ENCODE data around the gene KRT16. TPM values are rescaled to one million over a fixed set of nuclear protein-coding genes. Genes with fewer than 3 reads are reported as not detected.

KRT16 gene
- total and polyA plus RNA-seq, 10 of the 15 experiments (the other 5 are each of a cell fraction or from before 2014, with no cell fraction given) = 0.07 TPM; not detected in 9

GRCh38 chr17:41563607-41564170, 48.9 kb downstream of the KRT16 start:
- ChIA-PET RAD21 (ENCODE audit: unreplicated experiment) (interaction anchor here (0.6 kb wide), 1 partner anchor 99 kb away, joined by 3 read pairs; no protein-coding TSS in a partner anchor), POLR2A (no interaction called here), SMC1A (ENCODE audit: uncharacterized antibody, unreplicated experiment) (interaction anchor here (3.1 kb wide), 1 partner anchor 15 kb away, joined by 8 read pairs; no protein-coding TSS in a partner anchor), CTCF (interaction anchor here (0.6 to 2.7 kb wide), 3 partner anchors 14 to 1353 kb away, joined by 3 to 9 read pairs (median 9); no protein-coding TSS in a partner anchor)
- intact Hi-C loops (cut with micrococcal nuclease; ENCODE audit: unreplicated experiment) = no loop called here
- 0% methylated on average over 3 of the region's 3 CpGs for WGBS (ENCODE audit: insufficient coverage, insufficient replicate concordance, low lambda C conversion rate, missing lambda C conversion rate)
- Histone ChIP-seq H3K79me2 (ENCODE audit: control insufficient read depth, insufficient read depth, low read length) (no peaks in the 10 kb centered on the region), H3K4me2 (ENCODE audit: control insufficient read depth, insufficient read depth) (no peak overlapping the region), H3K9me3 (replicated peaks; ENCODE audit: control insufficient read depth, insufficient read depth, low read length) (no peaks in the 10 kb centered on the region), H4K20me1 (ENCODE audit: control insufficient read depth, insufficient read depth) (no peaks in the 10 kb centered on the region), H3K4me3 (no peak overlapping the region), H3K9ac (ENCODE audit: control insufficient read depth, insufficient read depth, low read length) (no peak overlapping the region), H3K27me3 (replicated peaks in 1 of 2; ENCODE audit: control insufficient read depth in 2 of 2, insufficient read depth in 2 of 2, low read length in 1 of 2) (peaks cover 0 to 4% of the 10 kb centered on the region in 2 experiments; a peak in 3 of 4 replicates), H3K4me1 (ENCODE audit: control insufficient read depth, insufficient read depth, low read length) (no peaks in the 10 kb centered on the region), H3K36me3 (ENCODE audit: control insufficient read depth in 2 of 2, insufficient read depth in 2 of 2, low read length in 1 of 2) (no peaks in the 10 kb centered on the region), H3K27ac (ENCODE audit: control insufficient read depth, insufficient read depth) (no peak overlapping the region), H2AFZ (ENCODE audit: control insufficient read depth, low read depth, low read length) (no peak overlapping the region)
- no TSS peak for BruUV-seq (replicated peaks)
- no peak for TF ChIP-seq ELK1 (IDR thresholded peaks at IDR 0.05; ENCODE audit: low read depth, low read length)
- TF ChIP-seq IRF4 (IDR thresholded peaks at IDR 0.05; ENCODE audit: low read depth, low read length) = no peak
- TF ChIP-seq CBFB (IDR thresholded peaks at IDR 0.05; ENCODE audit: low read depth) = no peak
- TF ChIP-seq EGR1 (IDR thresholded peaks at IDR 0.05; ENCODE audit: borderline replicate concordance in 1 of 2, low read depth in 2 of 2, low read length in 2 of 2) = no peak
- no peak for TF ChIP-seq IKZF2 (IDR thresholded peaks at IDR 0.05)
- no peak for TF ChIP-seq HDAC6 (IDR thresholded peaks at IDR 0.05; ENCODE audit: unreplicated experiment)
- no peak for TF ChIP-seq CHD2 (IDR thresholded peaks at IDR 0.05; ENCODE audit: borderline replicate concordance, low read depth, low read length)
- TF ChIP-seq PBX3 (IDR thresholded peaks at IDR 0.05; ENCODE audit: insufficient replicate concordance, low read depth, low read length) = no peak
- no peak for TF ChIP-seq MEF2B (IDR thresholded peaks at IDR 0.05; ENCODE audit: partially characterized antibody, poor library complexity, severe bottlenecking)
- TF ChIP-seq TARDBP (IDR thresholded peaks at IDR 0.05; ENCODE audit: borderline replicate concordance) = no peak
- no peak for TF ChIP-seq E2F8 (IDR thresholded peaks at IDR 0.05; ENCODE audit: low read depth, partially characterized antibody)
- no peak for TF ChIP-seq SREBF1 (IDR thresholded peaks at IDR 0.05; ENCODE audit: low read length)
- no peak for TF ChIP-seq TAF1 (IDR thresholded peaks at IDR 0.05; ENCODE audit: borderline replicate concordance, low read depth, low read length)
- no peak for TF ChIP-seq KAT2A (conservative IDR thresholded peaks at IDR 0.05; ENCODE audit: control insufficient read depth, low read depth, low read length)
- TF ChIP-seq ZNF217 (IDR thresholded peaks at IDR 0.05) = no peak
- no peak for TF ChIP-seq ZSCAN29 (IDR thresholded peaks at IDR 0.05)
- no peak for TF ChIP-seq SP1 (IDR thresholded peaks at IDR 0.05; ENCODE audit: low read depth, low read length)
- TF ChIP-seq PKNOX1 (IDR thresholded peaks at IDR 0.05) = no peak
- TF ChIP-seq EED (IDR thresholded peaks at IDR 0.05; ENCODE audit: low read depth) = no peak
- FAIRE-seq = no peak
- DNase-seq (ENCODE audit: low read depth, low spot score) = no peak
- in situ Hi-C loops (cut with MboI) = no loop called here
- ATAC-seq = no peak
